GM12801 (cell line): ENCODE results near the gene SP2.

Experiments used
- CTCF ChIP-seq: IDR thresholded peaks from one replicate; pipeline ENCODE4 v1.5.1; 2011; ENCODE audit warnings: control low read depth; ENCODE audit not compliant: insufficient read length; ENCODE audit errors: extremely low read depth

The SP2 gene

GRCh38 chr17:47879028-47879585 lies 16.9 kb upstream of the SP2 start:
- TF ChIP-seq CTCF: no peak

- TF ChIP-seq CTCF: no peak
These were observed 16.1 kb upstream of the SP2 start for GRCh38 chr17:47879776-47880454.

- TF ChIP-seq CTCF: no peak
These were observed 13.8 kb upstream of the SP2 start for GRCh38 chr17:47882247-47882646.

- TF ChIP-seq CTCF: no peak
These were observed 13.1 kb upstream of the SP2 start for GRCh38 chr17:47882695-47883588.

GRCh38 chr17:47883589-47884426 lies 12.2 kb upstream of the SP2 start:
- no peak for TF ChIP-seq CTCF

GRCh38 chr17:47884427-47884740 lies 11.7 kb upstream of the SP2 start:
- no peak for TF ChIP-seq CTCF
